Measurements from ENCODE around the gene TAS2R38. TPM values are rescaled to one million over a fixed set of nuclear protein-coding genes. Genes with fewer than 3 reads are reported as not detected.

Gene TAS2R38
- not detected for total RNA-seq

DNA sequence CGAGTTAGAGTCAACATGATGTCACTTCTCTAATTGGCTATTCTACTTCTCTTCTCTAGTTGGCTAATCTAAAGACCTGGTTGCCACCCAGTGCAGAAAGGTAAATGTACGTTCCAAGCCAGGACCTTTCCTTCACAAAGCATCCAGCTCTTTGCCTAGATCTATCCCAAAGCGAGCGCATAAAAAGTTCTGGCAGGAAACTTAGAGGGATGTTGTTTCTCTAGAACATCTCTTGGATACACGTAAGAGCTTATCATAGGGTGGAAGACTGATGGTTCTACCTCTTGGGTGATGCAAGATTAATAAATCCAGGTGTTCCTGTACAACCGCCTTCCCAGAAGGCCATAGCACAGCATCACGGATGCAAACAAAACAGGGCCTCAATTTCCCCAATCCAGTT, at the start of gene TAS2R38:
TAS2R38 (minus strand) TSS at position 101 of the 400 bp plus-strand sequence; CDS start at position 17, 84 bp downstream.
- WGBS, 2 donors (ENCODE audit: low coverage in 1 of 2) = 72 to 77% methylated on average over 4 to 7 of the region's 7 CpGs

DNA sequence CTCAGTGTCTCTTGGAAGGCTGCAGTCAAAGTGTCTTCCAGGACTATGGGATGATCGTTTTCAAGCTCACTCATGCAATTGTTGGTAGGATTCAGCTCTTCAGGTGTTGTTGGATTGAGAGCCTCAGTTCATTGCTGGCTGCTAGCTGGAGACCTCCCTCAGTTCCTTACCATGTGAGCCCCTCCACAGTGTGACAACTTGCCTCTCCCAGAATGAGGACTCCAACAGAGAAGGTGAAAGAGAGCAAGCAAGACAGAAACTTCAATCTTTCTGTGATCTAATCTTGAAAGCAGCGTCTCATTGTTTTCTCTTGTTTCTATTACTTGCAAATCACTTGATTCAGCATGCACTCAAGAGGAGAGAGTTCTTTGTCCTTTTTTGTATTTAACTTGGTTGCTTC, 44.6 kb upstream of the TAS2R38 start:
- WGBS, 2 donors (ENCODE audit: low coverage in 1 of 2) = 68 to 74% methylated on average over 2 of the region's 2 CpGs
- Histone ChIP-seq H3K4me1 (no peaks in the 10 kb centered on the region), H3K27ac (no peak overlapping the region), H3K4me3 (no peak overlapping the region), H3K27me3 (no peaks in the 10 kb centered on the region), H3K9me3 (no peaks in the 10 kb centered on the region), H3K36me3 (no peaks in the 10 kb centered on the region)
- TF ChIP-seq, protein P1, sequence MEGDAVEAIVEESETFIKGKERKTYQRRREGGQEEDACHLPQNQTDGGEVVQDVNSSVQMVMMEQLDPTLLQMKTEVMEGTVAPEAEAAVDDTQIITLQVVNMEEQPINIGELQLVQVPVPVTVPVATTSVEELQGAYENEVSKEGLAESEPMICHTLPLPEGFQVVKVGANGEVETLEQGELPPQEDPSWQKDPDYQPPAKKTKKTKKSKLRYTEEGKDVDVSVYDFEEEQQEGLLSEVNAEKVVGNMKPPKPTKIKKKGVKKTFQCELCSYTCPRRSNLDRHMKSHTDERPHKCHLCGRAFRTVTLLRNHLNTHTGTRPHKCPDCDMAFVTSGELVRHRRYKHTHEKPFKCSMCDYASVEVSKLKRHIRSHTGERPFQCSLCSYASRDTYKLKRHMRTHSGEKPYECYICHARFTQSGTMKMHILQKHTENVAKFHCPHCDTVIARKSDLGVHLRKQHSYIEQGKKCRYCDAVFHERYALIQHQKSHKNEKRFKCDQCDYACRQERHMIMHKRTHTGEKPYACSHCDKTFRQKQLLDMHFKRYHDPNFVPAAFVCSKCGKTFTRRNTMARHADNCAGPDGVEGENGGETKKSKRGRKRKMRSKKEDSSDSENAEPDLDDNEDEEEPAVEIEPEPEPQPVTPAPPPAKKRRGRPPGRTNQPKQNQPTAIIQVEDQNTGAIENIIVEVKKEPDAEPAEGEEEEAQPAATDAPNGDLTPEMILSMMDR (IDR thresholded peaks at IDR 0.05) = no peak
- TF ChIP-seq POLR2A (IDR thresholded peaks at IDR 0.05) (no peak), EP300 (IDR thresholded peaks at IDR 0.05) (no peak), POLR2AphosphoS5 (IDR thresholded peaks at IDR 0.05) (no peak)
- ATAC-seq = no peak

More for the DNA sequence above, at the start of gene TAS2R38:
- Histone ChIP-seq H3K4me3 (no peak within 1 kb of the TSS), H3K9me3 (no peaks in the 10 kb centered on the region), H3K4me1 (no peaks in the 10 kb centered on the region), H3K27me3 (no peaks in the 10 kb centered on the region), H3K36me3 (no peaks in the 10 kb centered on the region), H3K27ac (no peak within 1 kb of the TSS)
- no peak for ATAC-seq
- TF ChIP-seq EP300 (IDR thresholded peaks at IDR 0.05) = no peak
- no peak for TF ChIP-seq POLR2AphosphoS5 (IDR thresholded peaks at IDR 0.05)
- no peak for TF ChIP-seq POLR2A (IDR thresholded peaks at IDR 0.05)
- TF ChIP-seq, protein P1 (IDR thresholded peaks at IDR 0.05) = no peak

DNA sequence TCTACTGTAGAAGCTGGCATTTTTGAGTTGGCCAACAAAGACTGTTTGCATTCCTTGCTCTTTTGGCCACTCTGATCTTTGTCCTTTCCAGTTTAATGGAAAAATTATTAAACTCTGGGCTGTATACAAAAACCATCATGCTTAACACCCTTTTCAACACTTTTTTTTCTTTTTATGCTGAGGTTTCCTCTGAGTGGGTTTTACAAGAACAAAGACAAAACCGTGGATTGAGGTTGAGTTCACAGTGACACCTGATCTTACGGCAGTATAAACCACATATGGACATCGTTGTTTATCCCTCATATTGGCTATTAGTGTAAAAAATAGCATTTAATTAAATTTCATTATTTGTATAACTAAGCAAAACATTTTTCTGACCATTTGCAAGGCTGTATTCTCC, 43.9 kb upstream of the TAS2R38 start:
- H3K36me3 ChIP-seq = no peaks in the 10 kb centered on the region
- no peak overlapping the region for H3K4me3 ChIP-seq
- no peak overlapping the region for H3K27ac ChIP-seq
- H3K27me3 ChIP-seq = no peaks in the 10 kb centered on the region
- H3K9me3 ChIP-seq = no peaks in the 10 kb centered on the region
- no peaks in the 10 kb centered on the region for H3K4me1 ChIP-seq
- 69 to 75% methylated on average over 3 of the region's 3 CpGs for WGBS, 2 donors (ENCODE audit: low coverage in 1 of 2)
- TF ChIP-seq POLR2AphosphoS5 (IDR thresholded peaks at IDR 0.05) = no peak
- TF ChIP-seq POLR2A (IDR thresholded peaks at IDR 0.05) = no peak
- TF ChIP-seq EP300 (IDR thresholded peaks at IDR 0.05) = no peak
- no peak for ATAC-seq

GRCh38 chr7:142012825-142013511, 39.4 kb upstream of the TAS2R38 start:
- TF ChIP-seq EP300 (IDR thresholded peaks at IDR 0.05) = no peak
- TF ChIP-seq, protein P1 (IDR thresholded peaks at IDR 0.05) = no peak
- no peak for TF ChIP-seq POLR2A (IDR thresholded peaks at IDR 0.05)
- TF ChIP-seq POLR2AphosphoS5 (IDR thresholded peaks at IDR 0.05) = no peak
- 50 to 70% methylated on average over 1 to 4 of the region's 4 CpGs for WGBS, 2 donors (ENCODE audit: low coverage in 1 of 2)
- no peak for ATAC-seq
- H3K27me3 ChIP-seq = no peaks in the 10 kb centered on the region
- H3K4me3 ChIP-seq = no peak overlapping the region
- no peaks in the 10 kb centered on the region for H3K36me3 ChIP-seq
- H3K27ac ChIP-seq = no peak overlapping the region
- no peaks in the 10 kb centered on the region for H3K4me1 ChIP-seq
- H3K9me3 ChIP-seq = no peaks in the 10 kb centered on the region

- H3K4me3 ChIP-seq = no peak overlapping the region
- H3K27me3 ChIP-seq = no peaks in the 10 kb centered on the region
- TF ChIP-seq POLR2AphosphoS5 (IDR thresholded peaks at IDR 0.05) = no peak
- TF ChIP-seq POLR2A (IDR thresholded peaks at IDR 0.05) = no peak
- TF ChIP-seq, protein P1 (IDR thresholded peaks at IDR 0.05) = no peak
- TF ChIP-seq EP300 (IDR thresholded peaks at IDR 0.05) = no peak
- 39% methylated on average over 3 of the region's 3 CpGs for WGBS, 2 donors (ENCODE audit: low coverage in 1 of 2)
- H3K4me1 ChIP-seq = no peaks in the 10 kb centered on the region
- no peak overlapping the region for H3K27ac ChIP-seq
- H3K9me3 ChIP-seq = no peaks in the 10 kb centered on the region
- H3K36me3 ChIP-seq = no peaks in the 10 kb centered on the region
- no peak for ATAC-seq
These were observed 37.5 kb upstream of the TAS2R38 start for GRCh38 chr7:142010952-142011548.

Data from gastroesophageal sphincter (tissue), 4 donors.